ENCODE data around the gene MT1A.

DNA sequence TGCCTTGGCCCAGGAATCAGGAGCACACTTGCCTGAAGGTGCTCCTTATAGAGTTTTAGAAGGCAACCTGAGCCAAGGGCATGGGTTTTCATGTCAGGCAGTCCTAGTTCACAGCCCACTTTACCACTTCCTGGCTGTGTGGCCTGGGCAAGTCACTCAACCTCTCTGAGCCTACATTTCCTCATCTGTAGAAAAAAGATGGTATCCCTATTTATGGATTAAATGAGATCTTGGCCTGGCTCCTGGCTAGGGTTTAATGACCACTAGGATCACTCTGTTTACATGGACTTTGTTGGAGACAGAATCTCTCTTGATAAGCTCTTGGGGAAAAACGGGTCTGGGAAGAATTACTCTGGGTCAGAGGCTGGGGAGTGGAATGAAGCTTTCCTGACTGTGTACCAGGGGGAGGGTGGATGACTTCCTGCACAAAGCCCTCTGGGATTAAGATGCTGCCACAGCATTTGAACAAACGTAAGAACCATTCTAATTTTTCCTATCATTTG lies 27.8 kb upstream of the MT1A start:
- TF ChIP-seq, protein P1, sequence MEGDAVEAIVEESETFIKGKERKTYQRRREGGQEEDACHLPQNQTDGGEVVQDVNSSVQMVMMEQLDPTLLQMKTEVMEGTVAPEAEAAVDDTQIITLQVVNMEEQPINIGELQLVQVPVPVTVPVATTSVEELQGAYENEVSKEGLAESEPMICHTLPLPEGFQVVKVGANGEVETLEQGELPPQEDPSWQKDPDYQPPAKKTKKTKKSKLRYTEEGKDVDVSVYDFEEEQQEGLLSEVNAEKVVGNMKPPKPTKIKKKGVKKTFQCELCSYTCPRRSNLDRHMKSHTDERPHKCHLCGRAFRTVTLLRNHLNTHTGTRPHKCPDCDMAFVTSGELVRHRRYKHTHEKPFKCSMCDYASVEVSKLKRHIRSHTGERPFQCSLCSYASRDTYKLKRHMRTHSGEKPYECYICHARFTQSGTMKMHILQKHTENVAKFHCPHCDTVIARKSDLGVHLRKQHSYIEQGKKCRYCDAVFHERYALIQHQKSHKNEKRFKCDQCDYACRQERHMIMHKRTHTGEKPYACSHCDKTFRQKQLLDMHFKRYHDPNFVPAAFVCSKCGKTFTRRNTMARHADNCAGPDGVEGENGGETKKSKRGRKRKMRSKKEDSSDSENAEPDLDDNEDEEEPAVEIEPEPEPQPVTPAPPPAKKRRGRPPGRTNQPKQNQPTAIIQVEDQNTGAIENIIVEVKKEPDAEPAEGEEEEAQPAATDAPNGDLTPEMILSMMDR (conservative IDR thresholded peaks at IDR 0.05; ENCODE audit: low read depth, low read length): no peak
- TF ChIP-seq EZH2 (IDR thresholded peaks at IDR 0.05; ENCODE audit: borderline replicate concordance, low read depth, low read length, poor library complexity, severe bottlenecking): no peak
